Measurements from ENCODE around the gene PCCB.
A peak's percentile ranks its signal among the peaks of the same experiment; 100 is the strongest.

- TF ChIP-seq CTCF (IDR thresholded peaks at IDR 0.05) (0 out of 2 replicates have a peak, but pooled peaks have one; percentile 7), ZFX (IDR thresholded peaks at IDR 0.05; ENCODE audit: borderline replicate concordance) (no peak)
Observed at GRCh38 chr3:136276049-136276755, 26.1 kb downstream of the PCCB start.

Measured in 22Rv1 (cell line).